Lower leg skin (tissue), 4 donors: Measurements from ENCODE around the gene NDST4. TPM values are rescaled to one million over a fixed set of nuclear protein-coding genes. Genes with fewer than 3 reads are reported as not detected.

Experiments used
- DNase-seq, 2 donors: peaks; one replicate each; pipeline ENCODE4 v3.0.0-alpha.2; 2019; ENCODE audit warnings: low spot score in 2 of 2
- H3K4me3 ChIP-seq: fragments of 200-600 bp; sonication (generic); 2 replicates; pipeline ENCODE4 v1.5.1; 2017; ENCODE audit warnings: mild to moderate bottlenecking, low read depth; ENCODE audit not compliant: poor library complexity, severe bottlenecking
- CTCF ChIP-seq, 3 donors: fragments of 450-650 bp; IDR thresholded peaks; one replicate each; pipeline ENCODE4 v1.5.1; 2016; ENCODE audit warnings: antibody characterized with exemption in 3 of 3, mild to moderate bottlenecking in 3 of 3, moderate library complexity in 2 of 3
- POLR2A ChIP-seq, 2 donors: fragments of 450-650 bp; IDR thresholded peaks; one replicate each; pipeline ENCODE4 v1.6.1; 2016 to 2017; ENCODE audit warnings: antibody characterized with exemption in 2 of 2, mild to moderate bottlenecking in 1 of 2, moderate library complexity in 1 of 2
- WGBS, 2 donors: methylation state at CpG; one replicate each; pipeline ENCODE4 v1.1.5; 2018; 5-methylcytosine and 5-hydroxymethylcytosine counted together
- intact Hi-C: fragments of 100-400 bp; cut with DNase I; formaldehyde crosslinking; loops from one replicate; pipeline ENCODE4 v1.15.0; 2023; ENCODE audit warnings: low total_unique reads
- total RNA-seq, 4 donors: library from RNA; depleted of rRNA; stranded (reverse); fragments of >200 nt; gene quantifications; one replicate each; pipeline ENCODE4 v1.1.0, GENCODE V29; 2016

Gene NDST4
- total RNA-seq, 4 donors from 2014 or later: not detected

- TF ChIP-seq CTCF (IDR thresholded peaks at IDR 0.05) (no peak), POLR2A (IDR thresholded peaks at IDR 0.05) (no peak)
- DNase-seq: no peak
- intact Hi-C loops: no loop called here
- WGBS, 2 donors: 68 to 87% methylated on average over 1 of the region's 1 CpG
- H3K4me3 ChIP-seq: no peak overlapping the region
Measured at GRCh38 chr4:115053313-115053712, 60.1 kb downstream of the NDST4 start.

GRCh38 chr4:115042496-115042895 is 70.9 kb downstream of the NDST4 start:
- intact Hi-C loops: no loop called here
- TF ChIP-seq POLR2A (IDR thresholded peaks at IDR 0.05) (no peak), CTCF (IDR thresholded peaks at IDR 0.05) (no peak)
- DNase-seq: no peak
- H3K4me3 ChIP-seq: no peak overlapping the region
- WGBS, 2 donors: 55 to 57% methylated on average over 3 of the region's 3 CpGs

- no peak for DNase-seq
- TF ChIP-seq CTCF (IDR thresholded peaks at IDR 0.05) (no peak), POLR2A (IDR thresholded peaks at IDR 0.05) (no peak)
- H3K4me3 ChIP-seq: no peak overlapping the region
- intact Hi-C loops: no loop called here
Measured at GRCh38 chr4:115030281-115030680, 83.1 kb downstream of the NDST4 start.

GRCh38 chr4:115028682-115029410 is 84.6 kb downstream of the NDST4 start:
- intact Hi-C loops: no loop called here
- DNase-seq: no peak
- WGBS, 2 donors: 61 to 65% methylated on average over 2 of the region's 2 CpGs
- TF ChIP-seq CTCF (IDR thresholded peaks at IDR 0.05): no peak
- TF ChIP-seq POLR2A (IDR thresholded peaks at IDR 0.05): no peak
- H3K4me3 ChIP-seq: no peak overlapping the region

- TF ChIP-seq POLR2A (IDR thresholded peaks at IDR 0.05) (no peak), CTCF (IDR thresholded peaks at IDR 0.05) (no peak)
- intact Hi-C loops: no loop called here
- 80 to 92% methylated on average over 1 of the region's 1 CpG for WGBS, 2 donors
- H3K4me3 ChIP-seq: no peak overlapping the region
- no peak for DNase-seq
Measured at GRCh38 chr4:114999880-115000279, 113.5 kb downstream of the NDST4 start.

GRCh38 chr4:114998316-114998715 is 115.1 kb downstream of the NDST4 start:
- DNase-seq: no peak
- TF ChIP-seq POLR2A (IDR thresholded peaks at IDR 0.05) (no peak), CTCF (IDR thresholded peaks at IDR 0.05) (no peak)
- intact Hi-C loops: no loop called here
- H3K4me3 ChIP-seq: no peak overlapping the region
